Keratinocyte (primary cell): ENCODE measurements around the gene FAM78A.

ENCODE experiments used
- EZH2 ChIP-seq: IDR thresholded peaks from one replicate; pipeline ENCODE4 v1.6.1; 2012; ENCODE audit warnings: inconsistent platforms, mild to moderate bottlenecking, low read length, moderate library complexity
- TF ChIP-seq, protein P1 (sequence below), 3 experiments: IDR thresholded peaks in 1 of 3; conservative IDR thresholded peaks in 1 of 3; optimal IDR thresholded peaks in 1 of 3; 2 replicates in 2 of 3; 3 replicates in 1 of 3; pipeline versions ENCODE3 to v1.5.1; 2011; ENCODE audit warnings: low read length in 3 of 3, mild to moderate bottlenecking in 3 of 3, moderate library complexity in 2 of 3, control low read depth in 1 of 3, inconsistent platforms in 1 of 3; ENCODE audit not compliant: insufficient read depth in 2 of 3; ENCODE audit errors: extremely low read depth in 1 of 3

DNA sequence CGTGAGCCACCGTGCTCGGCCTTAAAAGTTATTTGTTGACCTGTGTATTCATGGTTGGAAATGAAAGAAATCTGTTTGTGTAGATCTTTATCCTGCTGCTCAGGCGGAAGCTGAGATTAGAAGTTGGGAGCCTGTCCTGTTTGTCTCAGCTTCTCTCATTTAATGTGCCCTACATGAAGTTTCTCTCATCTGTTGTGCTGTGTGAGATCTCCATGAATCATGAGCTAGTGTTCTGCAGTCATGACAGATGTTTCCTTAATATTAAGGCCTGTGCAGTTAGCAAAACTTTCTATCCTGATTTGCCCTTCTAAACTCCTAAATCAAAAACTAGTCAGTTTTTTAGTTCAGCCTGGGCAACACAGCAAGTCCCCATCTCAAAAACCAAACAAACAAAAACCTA, 59.5 kb downstream of the FAM78A start:
- TF ChIP-seq, protein P1, sequence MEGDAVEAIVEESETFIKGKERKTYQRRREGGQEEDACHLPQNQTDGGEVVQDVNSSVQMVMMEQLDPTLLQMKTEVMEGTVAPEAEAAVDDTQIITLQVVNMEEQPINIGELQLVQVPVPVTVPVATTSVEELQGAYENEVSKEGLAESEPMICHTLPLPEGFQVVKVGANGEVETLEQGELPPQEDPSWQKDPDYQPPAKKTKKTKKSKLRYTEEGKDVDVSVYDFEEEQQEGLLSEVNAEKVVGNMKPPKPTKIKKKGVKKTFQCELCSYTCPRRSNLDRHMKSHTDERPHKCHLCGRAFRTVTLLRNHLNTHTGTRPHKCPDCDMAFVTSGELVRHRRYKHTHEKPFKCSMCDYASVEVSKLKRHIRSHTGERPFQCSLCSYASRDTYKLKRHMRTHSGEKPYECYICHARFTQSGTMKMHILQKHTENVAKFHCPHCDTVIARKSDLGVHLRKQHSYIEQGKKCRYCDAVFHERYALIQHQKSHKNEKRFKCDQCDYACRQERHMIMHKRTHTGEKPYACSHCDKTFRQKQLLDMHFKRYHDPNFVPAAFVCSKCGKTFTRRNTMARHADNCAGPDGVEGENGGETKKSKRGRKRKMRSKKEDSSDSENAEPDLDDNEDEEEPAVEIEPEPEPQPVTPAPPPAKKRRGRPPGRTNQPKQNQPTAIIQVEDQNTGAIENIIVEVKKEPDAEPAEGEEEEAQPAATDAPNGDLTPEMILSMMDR (optimal IDR thresholded peaks at IDR 0.05 in 1 of 3, IDR thresholded peaks at IDR 0.05 in 1 of 3, conservative IDR thresholded peaks at IDR 0.05 in 1 of 3; ENCODE audit: extremely low read depth in 1 of 3, insufficient read depth in 2 of 3, low read length in 3 of 3), result no peak
- TF ChIP-seq EZH2, result no peak
